Kidney (tissue), 14 donors: ENCODE measurements around the gene GPSM1. TPM values are rescaled to one million over a fixed set of nuclear protein-coding genes. Genes with fewer than 3 reads are reported as not detected.

ENCODE experiments used
- DNase-seq, 5 donors: peaks; one replicate each; pipeline ENCODE4 v3.0.0-alpha.2; 2013 to 2020
- FAIRE-seq: peaks from 2 replicates; lab custom pipeline; 2012; peaks lifted over from hg19 to GRCh38; lab: Jason Lieb, UNC
- H3K27ac ChIP-seq, 2 donors: one replicate each; pipeline ENCODE4 v1.7.0; 2013; ENCODE audit warnings: low read depth in 2 of 2, low read length in 2 of 2, inconsistent platforms in 1 of 2
- H3K27me3 ChIP-seq: one replicate; pipeline ENCODE4 v1.7.1; 2013; ENCODE audit warnings: low read length, inconsistent platforms; ENCODE audit not compliant: control insufficient read depth, insufficient read depth
- H3K36me3 ChIP-seq, 3 donors: one replicate each; pipeline versions ENCODE4 v1.7.0 to v1.7.1; 2013; ENCODE audit warnings: low read length in 3 of 3, control low read depth in 1 of 3, inconsistent platforms in 1 of 3; ENCODE audit not compliant: insufficient read depth in 3 of 3, control insufficient read depth in 2 of 3
- H3K4me1 ChIP-seq, 3 donors: one replicate each; pipeline versions ENCODE4 v1.7.0 to v1.7.1; 2013; ENCODE audit warnings: low read length in 3 of 3, inconsistent platforms in 1 of 3, low read depth in 1 of 3; ENCODE audit not compliant: control insufficient read depth in 2 of 3, insufficient read depth in 2 of 3
- H3K4me3 ChIP-seq, 3 donors: one replicate each; pipeline versions ENCODE4 v1.7.0 to v1.8.1; 2013; ENCODE audit warnings: low read length in 3 of 3, control low read depth in 1 of 3, inconsistent platforms in 1 of 3
- H3K9ac ChIP-seq, 3 donors: one replicate each; pipeline versions ENCODE4 v1.7.0 to v1.7.1; 2013; ENCODE audit warnings: low read length in 3 of 3, control low read depth in 1 of 3, inconsistent platforms in 1 of 3
- H3K9me3 ChIP-seq, 3 donors: one replicate each; pipeline versions ENCODE4 v1.7.0 to v1.7.1; 2013; ENCODE audit warnings: low read length in 3 of 3, control low read depth in 1 of 3, inconsistent platforms in 1 of 3; ENCODE audit not compliant: control insufficient read depth in 2 of 3, insufficient read depth in 1 of 3
- CTCF ChIP-seq: IDR thresholded peaks from 3 replicates; pipeline ENCODE4 v1.5.1; 2012; ENCODE audit warnings: mild to moderate bottlenecking, moderate library complexity, borderline replicate concordance; ENCODE audit not compliant: insufficient read depth; ENCODE audit errors: extremely low read depth
- intact Hi-C: fragments of 100-400 bp; cut with DNase I; formaldehyde crosslinking; loops from one replicate; pipeline ENCODE4 v1.11.1; 2022
- polyA plus RNA-seq: library from polyadenylated mRNA; stranded (reverse); fragments of 350-450 nt; fragmentation: Illumina TruSeq; extraction: RNeasy Lipid Tissue Mini Kit (QIAGEN cat#74804); gene quantifications from one replicate; pipeline ENCODE4 v1.2.3, GENCODE V29; 2014; ENCODE audit warnings: low read depth, low replicate concordance; ENCODE audit not compliant: insufficient read depth
- total RNA-seq: library from RNA; stranded (reverse); fragmentation: NEBNext Ultra II Directional; extraction: Animal tissue kit (Norgen Biotek cat#: 25700); gene quantifications from one replicate; pipeline ENCODE4 v1.2.1, GENCODE V29; 2021
- donor health status: control.
- donor health status: control.
- donor health status: control.
- donor health status: control.
- donor health status: control.
- donor health status: DM: yes; HTN: yes; CAD: no.
- donor health status: Normal renal cell carcinoma (clear cell type).

GPSM1 gene
- total and polyA plus RNA-seq, 2 donors from 2014 or later = 11.6 to 11.9 TPM

- intact Hi-C loops = no loop called here
- FAIRE-seq (no peak), DNase-seq (no peak)
- H3K9ac ChIP-seq = no peak overlapping the region
- no peaks in the 10 kb centered on the region for H3K27me3 ChIP-seq
- H3K36me3 ChIP-seq = no peaks in the 10 kb centered on the region
- H3K4me3 ChIP-seq = no peak overlapping the region
- no peaks in the 10 kb centered on the region for H3K9me3 ChIP-seq
- H3K27ac ChIP-seq = no peak overlapping the region
- H3K4me1 ChIP-seq = peaks cover 0 to 16% (median 0%) of the 10 kb centered on the region in 3 donors
- no peak for TF ChIP-seq CTCF
These were observed 14.4 kb downstream of the GPSM1 start for GRCh38 chr9:136341769-136342168.

GRCh38 chr9:136342181-136343120, 15.1 kb downstream of the GPSM1 start:
- peak overlapping the region in 2 of 3 donors; percentile 12 to 44 for H3K4me3 ChIP-seq
- DNase-seq = peak; percentile 91 to 97 (median 91)
- intact Hi-C loops = no loop called here
- H3K27ac ChIP-seq = no peak overlapping the region
- TF ChIP-seq CTCF = no peak
- peak overlapping the region in 1 of 3 donors; percentile 34 for H3K9ac ChIP-seq
- no peak for FAIRE-seq
- no peaks in the 10 kb centered on the region for H3K9me3 ChIP-seq
- H3K4me1 ChIP-seq = peaks cover 0 to 16% (median 0%) of the 10 kb centered on the region in 3 donors
- no peaks in the 10 kb centered on the region for H3K27me3 ChIP-seq
- H3K36me3 ChIP-seq = no peaks in the 10 kb centered on the region

- intact Hi-C loops = no loop called here
- H3K9me3 ChIP-seq = no peaks in the 10 kb centered on the region
- TF ChIP-seq CTCF = no peak
- FAIRE-seq = no peak
- H3K36me3 ChIP-seq = no peaks in the 10 kb centered on the region
- H3K4me1 ChIP-seq = peaks cover 0 to 16% (median 0%) of the 10 kb centered on the region in 3 donors
- H3K4me3 ChIP-seq = peak overlapping the region in 2 of 3 donors; percentile 12 to 44
- no peaks in the 10 kb centered on the region for H3K27me3 ChIP-seq
- DNase-seq = no peak
- peak overlapping the region in 1 of 3 donors; percentile 34 for H3K9ac ChIP-seq
- H3K27ac ChIP-seq = no peak overlapping the region
These were observed 16.0 kb downstream of the GPSM1 start for GRCh38 chr9:136343121-136343883.
